HepG2 (cell line): ENCODE data around the gene SMG7. TPM values are rescaled to one million over a fixed set of nuclear protein-coding genes. Genes with fewer than 3 reads are reported as not detected.
A peak's percentile ranks its signal among the peaks of the same experiment; 100 is the strongest.

Experiments used
- ARNT ChIP-seq: fragments of 450-650 bp; IDR thresholded peaks from 2 replicates; pipeline ENCODE4 v1.6.1; 2017
- BCLAF1 ChIP-seq: fragments of 450-650 bp; IDR thresholded peaks from 2 replicates; pipeline ENCODE4 v1.6.1; 2017; ENCODE audit warnings: mild to moderate bottlenecking
- CBX1 ChIP-seq: IDR thresholded peaks from one replicate; pipeline ENCODE4 v1.6.1; 2016; ENCODE audit warnings: antibody characterized with exemption, low read depth
- CHD4 ChIP-seq: fragments of 200-600 bp; sonication (generic); IDR thresholded peaks from 2 replicates; pipeline ENCODE4 v1.7.0; 2017; ENCODE audit warnings: mild to moderate bottlenecking, low read length, borderline replicate concordance
- FOXA1 ChIP-seq, 2 experiments: fragments of 450-650 bp in 1 of 2; sonication (generic) in 1 of 2; formaldehyde crosslinking in 1 of 2; IDR thresholded peaks; 2 replicates each; pipeline versions ENCODE4 v1.4.0 to v1.6.1; 2016 to 2020; ENCODE audit warnings: missing genetic modification reagents in 1 of 2
- HCFC1 ChIP-seq: fragments of 150-350 bp; IDR thresholded peaks from 2 replicates; pipeline ENCODE4 v1.6.1; 2014; ENCODE audit warnings: low read depth, low read length
- JDP2 ChIP-seq: sonication (generic); formaldehyde crosslinking; IDR thresholded peaks from 2 replicates; pipeline ENCODE4 v1.8.1; 2022; ENCODE audit warnings: missing genetic modification reagents, borderline replicate concordance
- KDM6A ChIP-seq: IDR thresholded peaks from 2 replicates; pipeline ENCODE4 v1.6.1; 2016; ENCODE audit warnings: low read depth
- MAFG ChIP-seq: sonication (generic); formaldehyde crosslinking; IDR thresholded peaks from 2 replicates; pipeline ENCODE4 v1.5.1; 2020; ENCODE audit warnings: mild to moderate bottlenecking, missing genetic modification reagents
- MED8 ChIP-seq: sonication (generic); formaldehyde crosslinking; IDR thresholded peaks from 2 replicates; pipeline ENCODE4 v1.8.1; 2023; ENCODE audit warnings: mild to moderate bottlenecking, missing genetic modification reagents; ENCODE audit not compliant: insufficient replicate concordance
- MXD4 ChIP-seq: IDR thresholded peaks from 2 replicates; pipeline ENCODE4 v1.6.1; 2016; ENCODE audit warnings: mild to moderate bottlenecking, missing biosample characterization, missing genetic modification reagents
- MZF1 ChIP-seq: sonication (generic); formaldehyde crosslinking; IDR thresholded peaks from 2 replicates; pipeline ENCODE4 v1.8.1; 2023; ENCODE audit warnings: mild to moderate bottlenecking, missing genetic modification reagents, borderline replicate concordance
- NFKBIZ ChIP-seq: IDR thresholded peaks from 2 replicates; pipeline ENCODE4 v1.6.1; 2018; ENCODE audit warnings: missing genetic modification reagents, missing compliant biosample characterization
- PAWR ChIP-seq: sonication (generic); formaldehyde crosslinking; IDR thresholded peaks from 2 replicates; pipeline ENCODE4 v1.4.0; 2020; ENCODE audit warnings: missing genetic modification reagents, mild to moderate bottlenecking, borderline replicate concordance
- RBM39 ChIP-seq: fragments of 200-400 bp; formaldehyde crosslinking; IDR thresholded peaks from one replicate; pipeline ENCODE4 v1.6.1; 2018; ENCODE audit warnings: antibody characterized with exemption, mild to moderate bottlenecking, low read depth, low read length; ENCODE audit not compliant: poor library complexity, severe bottlenecking
- ZC3H13 ChIP-seq: sonication (generic); formaldehyde crosslinking; IDR thresholded peaks from 2 replicates; pipeline ENCODE4 v1.8.1; 2023; ENCODE audit warnings: mild to moderate bottlenecking, missing genetic modification reagents, moderate library complexity
- ZNF12 ChIP-seq: sonication (generic); formaldehyde crosslinking; IDR thresholded peaks from 2 replicates; pipeline ENCODE4 v1.5.0; 2020; ENCODE audit warnings: missing genetic modification reagents
- ZNF281 ChIP-seq: sonication (generic); formaldehyde crosslinking; IDR thresholded peaks from 2 replicates; pipeline ENCODE4 v1.4.0; 2020; ENCODE audit warnings: missing genetic modification reagents, borderline replicate concordance
- ZNF354B ChIP-seq: sonication (generic); formaldehyde crosslinking; IDR thresholded peaks from 2 replicates; pipeline ENCODE4 v1.8.0; 2022; ENCODE audit warnings: mild to moderate bottlenecking, missing genetic modification reagents
- ZNF432 ChIP-seq: sonication (generic); formaldehyde crosslinking; IDR thresholded peaks from 2 replicates; pipeline ENCODE4 v1.5.0; 2020; ENCODE audit warnings: missing genetic modification reagents, mild to moderate bottlenecking, borderline replicate concordance
- ZNF496 ChIP-seq: sonication (generic); formaldehyde crosslinking; IDR thresholded peaks from 2 replicates; pipeline ENCODE4 v1.8.1; 2023; ENCODE audit warnings: mild to moderate bottlenecking, moderate library complexity, missing genetic modification reagents; ENCODE audit not compliant: insufficient replicate concordance
- ZNF660 ChIP-seq: sonication (generic); formaldehyde crosslinking; IDR thresholded peaks from 2 replicates; pipeline ENCODE4 v1.5.1; 2020; ENCODE audit warnings: mild to moderate bottlenecking, low read depth, missing genetic modification reagents, borderline replicate concordance
- polyA plus RNA-seq, 8 experiments: library from polyadenylated mRNA; depleted of rRNA in 3 of 8; stranded (reverse) in 7 of 8; unstranded in 1 of 8; fragments of >200 nt; fragmentation: Illumina TruSeq in 4 of 8; extraction: Trizol in 4 of 8; gene quantifications; 2 replicates each; pipeline versions ENCODE4 v1.2.1 to v1.2.3, GENCODE V29; 2011 to 2016; ENCODE audit warnings: low read depth in 4 of 8, missing spikeins in 1 of 8, mixed read lengths in 1 of 8; ENCODE audit not compliant: insufficient read depth in 1 of 8
- total RNA-seq, 5 experiments: library from RNA; depleted of rRNA; stranded (reverse); fragments of >200 nt; fragmentation: Illumina TruSeq; extraction: Trizol; gene quantifications; 2 replicates each; pipeline ENCODE4 v1.2.3, GENCODE V29; 2016; ENCODE audit warnings: low read depth in 1 of 5
- TF ChIP-seq, protein P1 (sequence below): sonication (generic); formaldehyde crosslinking; IDR thresholded peaks from 2 replicates; pipeline ENCODE4 v1.4.0; 2020; ENCODE audit warnings: mild to moderate bottlenecking, low read depth, missing genetic modification reagents

SMG7 gene
- total and polyA plus RNA-seq, 2 of the 13 experiments (the other 11 are each of a cell fraction or from before 2014, with no cell fraction given) = 14.9 to 27.9 TPM

DNA sequence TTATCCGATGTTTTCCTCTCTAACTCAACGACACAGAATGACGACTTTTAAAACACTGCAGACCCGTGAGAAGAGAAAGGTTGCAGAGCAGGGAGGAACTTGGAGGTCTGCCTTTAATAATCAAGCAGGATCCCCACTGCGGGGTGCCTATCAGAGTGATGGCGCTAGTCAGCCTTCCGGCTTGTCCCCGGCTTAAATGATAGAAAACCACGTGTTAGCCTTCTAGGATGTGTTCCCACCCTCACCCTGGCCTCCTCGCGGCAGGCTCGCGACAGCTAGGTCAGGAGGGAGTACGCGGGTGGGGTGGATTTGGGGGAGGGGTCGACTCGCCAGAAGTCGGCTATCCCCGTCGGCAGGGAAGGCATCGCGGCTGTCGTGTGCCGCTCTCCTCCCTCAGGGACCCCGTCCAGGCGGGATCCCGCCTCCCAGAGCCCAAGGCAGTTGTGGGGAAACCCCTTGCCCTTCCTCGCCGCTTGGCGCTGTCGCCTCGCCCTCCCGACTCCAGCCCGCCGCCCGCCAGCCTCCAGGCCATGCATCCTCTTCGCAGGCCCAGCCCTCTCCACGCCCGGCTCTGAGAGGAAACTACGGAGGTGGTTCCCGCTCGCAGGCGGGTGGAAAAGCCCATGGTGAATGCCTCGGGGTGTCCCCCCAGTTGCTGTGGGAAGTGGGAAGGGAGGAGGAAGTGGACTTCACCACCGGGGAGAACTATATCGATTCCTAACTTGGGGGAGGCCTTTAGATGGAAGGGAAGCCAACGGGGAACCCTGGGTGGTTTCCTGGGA lies 1.1 kb upstream of the SMG7 start (continued):
- TF ChIP-seq HCFC1 (no peak), ZNF660 (no peak), RBM39 (peak; percentile 41), CHD4 (peak; percentile 46; the same call in 1 of the 2 replicates), CBX1 (no peak), NFKBIZ (no peak), ZNF281 (CRISPR knock-in tag) (peak; percentile 52; the same call in 1 of the 2 replicates), KDM6A (no peak), MXD4 (0 out of 2 replicates have a peak, but pooled peaks have one; percentile 17), BCLAF1 (no peak), MAFG (CRISPR knock-in tag) (no peak), MED8 (CRISPR knock-in tag) (no peak), ZC3H13 (CRISPR knock-in tag) (no peak), PAWR (no peak), JDP2 (no peak), ZNF354B (no peak), ZNF432 (CRISPR knock-in tag) (no peak), MZF1 (CRISPR knock-in tag) (no peak), ARNT (no peak), ZNF496 (CRISPR knock-in tag) (no peak), FOXA1 (IDR thresholded peaks at IDR 0.05) (no peak), FOXA1 (CRISPR knock-in tag; IDR thresholded peaks at IDR 0.05) (no peak), ZNF12 (CRISPR knock-in tag) (no peak)
- TF ChIP-seq, protein P1, sequence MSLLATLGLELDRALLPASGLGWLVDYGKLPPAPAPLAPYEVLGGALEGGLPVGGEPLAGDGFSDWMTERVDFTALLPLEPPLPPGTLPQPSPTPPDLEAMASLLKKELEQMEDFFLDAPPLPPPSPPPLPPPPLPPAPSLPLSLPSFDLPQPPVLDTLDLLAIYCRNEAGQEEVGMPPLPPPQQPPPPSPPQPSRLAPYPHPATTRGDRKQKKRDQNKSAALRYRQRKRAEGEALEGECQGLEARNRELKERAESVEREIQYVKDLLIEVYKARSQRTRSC (CRISPR knock-in tag) = 0 out of 2 replicates have a peak, but pooled peaks have one; percentile 46
